ENCODE data around the gene CD244.

Gene CD244

DNA sequence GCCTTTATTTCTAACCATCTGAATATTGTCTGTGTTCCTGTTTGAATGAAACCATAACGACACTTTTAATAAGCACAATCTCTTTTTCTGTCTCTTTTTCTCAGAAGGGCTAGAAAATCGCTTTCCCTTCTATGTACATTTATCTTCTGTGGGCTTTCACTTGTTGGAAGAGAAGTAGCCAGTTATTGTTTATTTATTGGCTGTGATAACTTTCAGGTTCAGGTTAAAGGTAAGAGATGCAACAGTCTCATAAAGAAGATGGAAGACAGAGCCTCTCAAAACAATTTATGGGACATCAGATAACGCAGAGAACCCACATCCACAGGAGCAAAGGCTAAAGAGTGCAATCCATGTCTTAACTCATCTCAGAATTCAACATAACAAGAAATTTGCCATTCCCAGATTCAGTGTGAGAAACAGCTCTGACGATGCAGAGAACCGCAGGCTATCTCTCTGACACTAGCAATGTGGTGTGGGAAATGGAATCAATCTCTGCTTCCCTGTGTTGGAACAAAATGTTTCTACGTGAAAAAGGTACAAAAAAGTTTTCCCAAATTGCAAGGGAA lies 4.1 kb upstream of the CD244 start:
- TF ChIP-seq NFIC (IDR thresholded peaks at IDR 0.05), result no peak
- no peak for TF ChIP-seq TEAD4 (IDR thresholded peaks at IDR 0.05)
- no peak for TF ChIP-seq EP300 (IDR thresholded peaks at IDR 0.05; ENCODE audit: borderline replicate concordance)
- TF ChIP-seq, protein P1, sequence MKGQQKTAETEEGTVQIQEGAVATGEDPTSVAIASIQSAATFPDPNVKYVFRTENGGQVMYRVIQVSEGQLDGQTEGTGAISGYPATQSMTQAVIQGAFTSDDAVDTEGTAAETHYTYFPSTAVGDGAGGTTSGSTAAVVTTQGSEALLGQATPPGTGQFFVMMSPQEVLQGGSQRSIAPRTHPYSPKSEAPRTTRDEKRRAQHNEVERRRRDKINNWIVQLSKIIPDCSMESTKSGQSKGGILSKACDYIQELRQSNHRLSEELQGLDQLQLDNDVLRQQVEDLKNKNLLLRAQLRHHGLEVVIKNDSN (IDR thresholded peaks at IDR 0.05), result no peak
- TF ChIP-seq, protein P2, sequence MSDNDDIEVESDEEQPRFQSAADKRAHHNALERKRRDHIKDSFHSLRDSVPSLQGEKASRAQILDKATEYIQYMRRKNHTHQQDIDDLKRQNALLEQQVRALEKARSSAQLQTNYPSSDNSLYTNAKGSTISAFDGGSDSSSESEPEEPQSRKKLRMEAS (IDR thresholded peaks at IDR 0.05), result no peak
- TF ChIP-seq YY1 (IDR thresholded peaks at IDR 0.05; ENCODE audit: low read depth), result no peak
- TF ChIP-seq TAF1 (IDR thresholded peaks at IDR 0.05; ENCODE audit: low read depth), result no peak
- no peak for TF ChIP-seq TCF12 (IDR thresholded peaks at IDR 0.05; ENCODE audit: low read depth)
- TF ChIP-seq RAD21 (IDR thresholded peaks at IDR 0.05; ENCODE audit: low read depth), result no peak
- TF ChIP-seq EGR1 (IDR thresholded peaks at IDR 0.05), result no peak
- TF ChIP-seq CEBPB (IDR thresholded peaks at IDR 0.05), result no peak
- TF ChIP-seq ZBTB7A (IDR thresholded peaks at IDR 0.05; ENCODE audit: low read depth), result no peak
- TF ChIP-seq, protein P3, sequence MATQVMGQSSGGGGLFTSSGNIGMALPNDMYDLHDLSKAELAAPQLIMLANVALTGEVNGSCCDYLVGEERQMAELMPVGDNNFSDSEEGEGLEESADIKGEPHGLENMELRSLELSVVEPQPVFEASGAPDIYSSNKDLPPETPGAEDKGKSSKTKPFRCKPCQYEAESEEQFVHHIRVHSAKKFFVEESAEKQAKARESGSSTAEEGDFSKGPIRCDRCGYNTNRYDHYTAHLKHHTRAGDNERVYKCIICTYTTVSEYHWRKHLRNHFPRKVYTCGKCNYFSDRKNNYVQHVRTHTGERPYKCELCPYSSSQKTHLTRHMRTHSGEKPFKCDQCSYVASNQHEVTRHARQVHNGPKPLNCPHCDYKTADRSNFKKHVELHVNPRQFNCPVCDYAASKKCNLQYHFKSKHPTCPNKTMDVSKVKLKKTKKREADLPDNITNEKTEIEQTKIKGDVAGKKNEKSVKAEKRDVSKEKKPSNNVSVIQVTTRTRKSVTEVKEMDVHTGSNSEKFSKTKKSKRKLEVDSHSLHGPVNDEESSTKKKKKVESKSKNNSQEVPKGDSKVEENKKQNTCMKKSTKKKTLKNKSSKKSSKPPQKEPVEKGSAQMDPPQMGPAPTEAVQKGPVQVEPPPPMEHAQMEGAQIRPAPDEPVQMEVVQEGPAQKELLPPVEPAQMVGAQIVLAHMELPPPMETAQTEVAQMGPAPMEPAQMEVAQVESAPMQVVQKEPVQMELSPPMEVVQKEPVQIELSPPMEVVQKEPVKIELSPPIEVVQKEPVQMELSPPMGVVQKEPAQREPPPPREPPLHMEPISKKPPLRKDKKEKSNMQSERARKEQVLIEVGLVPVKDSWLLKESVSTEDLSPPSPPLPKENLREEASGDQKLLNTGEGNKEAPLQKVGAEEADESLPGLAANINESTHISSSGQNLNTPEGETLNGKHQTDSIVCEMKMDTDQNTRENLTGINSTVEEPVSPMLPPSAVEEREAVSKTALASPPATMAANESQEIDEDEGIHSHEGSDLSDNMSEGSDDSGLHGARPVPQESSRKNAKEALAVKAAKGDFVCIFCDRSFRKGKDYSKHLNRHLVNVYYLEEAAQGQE (IDR thresholded peaks at IDR 0.05; ENCODE audit: low read depth), result no peak
- no peak for TF ChIP-seq CREB1 (IDR thresholded peaks at IDR 0.05; ENCODE audit: low read depth)
- no peak for TF ChIP-seq FOXM1 (IDR thresholded peaks at IDR 0.05; ENCODE audit: borderline replicate concordance, low read depth)

DNA sequence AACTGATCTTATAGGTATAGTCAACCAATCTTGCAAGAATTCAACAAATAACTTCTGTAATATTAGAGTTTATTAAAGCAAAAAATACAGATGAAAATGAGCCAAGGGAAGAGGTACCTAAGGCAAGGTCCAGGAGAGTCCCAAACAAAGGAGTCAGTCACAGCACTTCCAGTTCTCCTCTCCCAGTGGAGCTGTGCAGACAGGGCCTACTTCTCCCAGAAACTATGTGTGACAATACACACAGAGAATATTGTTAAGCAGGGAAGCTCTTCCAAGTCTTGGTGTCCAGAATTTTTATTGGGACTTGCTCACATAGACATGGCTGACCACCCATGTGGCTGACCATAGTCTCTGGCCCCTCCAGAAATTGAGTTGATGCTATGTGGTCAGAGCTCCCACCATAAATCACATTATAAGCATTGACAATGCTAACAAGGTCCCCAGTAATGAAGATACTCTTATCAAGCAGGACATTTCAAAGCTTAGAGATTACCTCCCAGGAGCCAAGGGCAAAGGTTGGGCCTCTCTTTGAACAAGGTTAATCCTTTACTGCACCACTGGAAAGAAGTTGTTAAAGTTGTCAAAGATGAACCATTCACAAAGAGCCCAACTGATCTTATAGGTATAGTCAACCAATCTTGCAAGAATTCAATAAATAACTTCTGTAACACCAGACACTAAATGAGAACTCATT lies 3.5 kb upstream of the CD244 start:
- TF ChIP-seq FOXM1 (IDR thresholded peaks at IDR 0.05; ENCODE audit: borderline replicate concordance, low read depth) (no peak), EGR1 (IDR thresholded peaks at IDR 0.05) (no peak), ZBTB7A (IDR thresholded peaks at IDR 0.05; ENCODE audit: low read depth) (no peak), CEBPB (IDR thresholded peaks at IDR 0.05) (no peak), TAF1 (IDR thresholded peaks at IDR 0.05; ENCODE audit: low read depth) (no peak), EP300 (IDR thresholded peaks at IDR 0.05; ENCODE audit: borderline replicate concordance) (no peak)

DNA sequence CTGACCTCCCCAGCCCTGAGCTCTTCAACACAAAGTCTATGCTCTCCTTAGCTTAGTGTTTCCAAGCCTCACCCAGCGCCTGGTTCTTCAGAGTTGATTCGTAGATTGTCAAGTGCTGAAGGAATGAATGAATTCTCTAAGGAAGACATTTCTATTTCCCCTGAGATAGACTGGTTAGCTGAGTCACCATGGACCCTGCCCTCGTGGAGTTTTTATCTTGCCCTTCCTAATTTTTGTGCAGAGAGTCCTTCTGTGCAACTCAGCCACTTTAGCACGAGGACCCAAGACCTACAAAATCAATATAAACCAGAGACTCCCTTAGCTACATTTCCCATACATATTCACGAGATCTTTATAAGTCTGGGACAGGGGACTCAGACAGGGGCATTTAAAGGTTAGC lies 2.6 kb upstream of the CD244 start:
- TF ChIP-seq, protein P1 (IDR thresholded peaks at IDR 0.05), result no peak
- TF ChIP-seq, protein P3 (IDR thresholded peaks at IDR 0.05; ENCODE audit: low read depth), result no peak
- TF ChIP-seq CREB1 (IDR thresholded peaks at IDR 0.05; ENCODE audit: low read depth) (no peak), TAF1 (IDR thresholded peaks at IDR 0.05; ENCODE audit: low read depth) (no peak), TEAD4 (IDR thresholded peaks at IDR 0.05) (no peak), EGR1 (IDR thresholded peaks at IDR 0.05) (no peak), ZBTB7A (IDR thresholded peaks at IDR 0.05; ENCODE audit: low read depth) (no peak), NFIC (IDR thresholded peaks at IDR 0.05) (no peak), RAD21 (IDR thresholded peaks at IDR 0.05; ENCODE audit: low read depth) (no peak), CEBPB (IDR thresholded peaks at IDR 0.05) (no peak), YY1 (IDR thresholded peaks at IDR 0.05; ENCODE audit: low read depth) (no peak), TCF12 (IDR thresholded peaks at IDR 0.05; ENCODE audit: low read depth) (no peak), FOXM1 (IDR thresholded peaks at IDR 0.05; ENCODE audit: borderline replicate concordance, low read depth) (no peak), EP300 (IDR thresholded peaks at IDR 0.05; ENCODE audit: borderline replicate concordance) (no peak)
- TF ChIP-seq, protein P2 (IDR thresholded peaks at IDR 0.05), result no peak

DNA sequence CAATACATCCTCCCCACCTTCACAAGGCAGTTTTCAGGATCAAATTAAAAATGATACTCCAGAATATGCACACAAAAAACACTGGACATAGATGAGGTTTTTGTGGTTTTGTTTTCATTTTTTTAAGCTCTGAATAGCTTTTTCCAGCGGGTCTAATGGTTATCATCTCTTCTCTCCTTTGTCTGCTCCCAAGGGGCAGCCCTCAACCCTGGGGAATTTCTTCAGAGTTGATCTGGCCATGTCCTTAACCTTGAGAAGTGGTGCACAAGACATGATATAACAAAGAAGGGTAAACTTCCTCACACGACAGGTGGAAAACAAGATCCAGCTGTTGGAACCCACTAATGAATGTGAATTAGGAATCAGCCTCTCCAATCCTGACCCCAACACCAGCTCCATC lies 1.5 kb upstream of the CD244 start:
- TF ChIP-seq FOXM1 (IDR thresholded peaks at IDR 0.05; ENCODE audit: borderline replicate concordance, low read depth), result no peak
- no peak for TF ChIP-seq TEAD4 (IDR thresholded peaks at IDR 0.05)
- no peak for TF ChIP-seq CREB1 (IDR thresholded peaks at IDR 0.05; ENCODE audit: low read depth)
- TF ChIP-seq TAF1 (IDR thresholded peaks at IDR 0.05; ENCODE audit: low read depth), result no peak
- TF ChIP-seq RAD21 (IDR thresholded peaks at IDR 0.05; ENCODE audit: low read depth), result no peak
- TF ChIP-seq YY1 (IDR thresholded peaks at IDR 0.05; ENCODE audit: low read depth), result no peak
- no peak for TF ChIP-seq EP300 (IDR thresholded peaks at IDR 0.05; ENCODE audit: borderline replicate concordance)
- TF ChIP-seq, protein P2 (IDR thresholded peaks at IDR 0.05), result no peak
- TF ChIP-seq, protein P1 (IDR thresholded peaks at IDR 0.05), result no peak
- no peak for TF ChIP-seq ZBTB7A (IDR thresholded peaks at IDR 0.05; ENCODE audit: low read depth)
- no peak for TF ChIP-seq TCF12 (IDR thresholded peaks at IDR 0.05; ENCODE audit: low read depth)
- no peak for TF ChIP-seq NFIC (IDR thresholded peaks at IDR 0.05)
- TF ChIP-seq, protein P3 (IDR thresholded peaks at IDR 0.05; ENCODE audit: low read depth), result no peak
